Glomerular visceral epithelial cell (primary cell): ENCODE results near the gene AMN.
A peak's percentile ranks its signal among the peaks of the same experiment; 100 is the strongest.
"Not testable (repeated sequence)": the region's sequence is repeated elsewhere in the genome, so short reads cannot be mapped to it uniquely, and the experiment has no call there.

Source experiments
- DNase-seq: peaks from one replicate; pipeline ENCODE4 v3.0.0-alpha.2; 2016; ENCODE audit errors: extremely low spot score

Gene AMN

GRCh38 chr14:102911991-102912761 is 10.3 kb upstream of the AMN start:
- DNase-seq, result no peak

GRCh38 chr14:102913341-102914211 is 8.9 kb upstream of the AMN start:
- no peak for DNase-seq

GRCh38 chr14:102914474-102915291 is 7.8 kb upstream of the AMN start:
- no peak for DNase-seq

GRCh38 chr14:102915292-102916110 is 7.0 kb upstream of the AMN start:
- no peak for DNase-seq

GRCh38 chr14:102916347-102917055 is 6.0 kb upstream of the AMN start:
- no peak for DNase-seq

- no peak for DNase-seq
Measured at GRCh38 chr14:102917056-102917385, 5.4 kb upstream of the AMN start.

- DNase-seq, result peak; percentile 37
Measured at GRCh38 chr14:102917469-102918211, 4.8 kb upstream of the AMN start.

- no peak for DNase-seq
Measured at GRCh38 chr14:102918438-102918837, 4.0 kb upstream of the AMN start.

- no peak for DNase-seq
Measured at GRCh38 chr14:102920273-102920997, 2.0 kb upstream of the AMN start.

- no peak for DNase-seq
Measured at GRCh38 chr14:102920998-102921304, 1.5 kb upstream of the AMN start.

- no peak for DNase-seq
Measured at GRCh38 chr14:102923201-102923924, 900 bp downstream of the AMN start.

GRCh38 chr14:102923925-102924486 is 1.5 kb downstream of the AMN start:
- DNase-seq, result no peak

- no peak for DNase-seq
Measured at GRCh38 chr14:102924632-102925588, 2.4 kb downstream of the AMN start.

GRCh38 chr14:102925646-102926045 is 3.2 kb downstream of the AMN start:
- DNase-seq, result no peak

GRCh38 chr14:102926104-102926503 is 3.6 kb downstream of the AMN start:
- no peak for DNase-seq

GRCh38 chr14:102926840-102927239 is 4.4 kb downstream of the AMN start:
- not testable (repeated sequence) for DNase-seq

GRCh38 chr14:102927346-102927877 is 4.9 kb downstream of the AMN start:
- no peak for DNase-seq
